SH-SY5Y (cell line): ENCODE data around the gene RNH1.

ENCODE experiments used
- GATA2 ChIP-seq: IDR thresholded peaks from 2 replicates; pipeline ENCODE4 v1.6.1; 2011; ENCODE audit warnings: mild to moderate bottlenecking, low read depth, low read length
- GATA3 ChIP-seq: IDR thresholded peaks from 2 replicates; pipeline ENCODE4 v1.6.1; 2011; ENCODE audit warnings: low read depth, mild to moderate bottlenecking, low read length, moderate library complexity

RNH1 gene

DNA sequence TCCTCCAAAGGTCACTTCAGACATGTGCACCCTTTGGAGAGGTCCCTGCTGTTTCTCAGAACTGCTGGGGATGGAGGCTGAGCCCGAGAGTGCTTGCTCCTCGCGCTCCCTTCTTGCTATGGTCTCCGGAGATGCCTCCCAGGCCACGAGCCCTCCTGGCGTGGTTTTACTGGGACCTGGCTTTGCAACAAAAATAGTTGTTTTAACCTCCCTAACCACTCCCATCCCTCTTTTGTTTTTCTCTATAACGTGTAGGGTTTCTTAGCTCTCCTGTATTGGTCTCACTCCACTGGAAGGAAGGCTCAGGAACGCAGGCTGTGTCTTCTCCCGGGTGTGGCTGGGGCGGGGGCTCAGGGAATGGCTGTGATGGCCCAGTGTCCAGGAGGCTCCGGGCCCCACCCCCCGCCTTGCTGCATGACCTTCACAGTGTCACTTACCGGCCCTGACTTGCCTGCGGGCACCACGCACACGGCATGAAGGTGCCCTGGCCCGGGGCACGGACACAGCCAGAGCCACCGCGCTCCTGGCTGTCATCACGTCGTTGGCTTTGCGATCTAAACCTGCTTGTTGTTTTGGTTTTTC is 51.4 kb downstream of the RNH1 start:
- TF ChIP-seq GATA2 (no peak), GATA3 (no peak)

DNA sequence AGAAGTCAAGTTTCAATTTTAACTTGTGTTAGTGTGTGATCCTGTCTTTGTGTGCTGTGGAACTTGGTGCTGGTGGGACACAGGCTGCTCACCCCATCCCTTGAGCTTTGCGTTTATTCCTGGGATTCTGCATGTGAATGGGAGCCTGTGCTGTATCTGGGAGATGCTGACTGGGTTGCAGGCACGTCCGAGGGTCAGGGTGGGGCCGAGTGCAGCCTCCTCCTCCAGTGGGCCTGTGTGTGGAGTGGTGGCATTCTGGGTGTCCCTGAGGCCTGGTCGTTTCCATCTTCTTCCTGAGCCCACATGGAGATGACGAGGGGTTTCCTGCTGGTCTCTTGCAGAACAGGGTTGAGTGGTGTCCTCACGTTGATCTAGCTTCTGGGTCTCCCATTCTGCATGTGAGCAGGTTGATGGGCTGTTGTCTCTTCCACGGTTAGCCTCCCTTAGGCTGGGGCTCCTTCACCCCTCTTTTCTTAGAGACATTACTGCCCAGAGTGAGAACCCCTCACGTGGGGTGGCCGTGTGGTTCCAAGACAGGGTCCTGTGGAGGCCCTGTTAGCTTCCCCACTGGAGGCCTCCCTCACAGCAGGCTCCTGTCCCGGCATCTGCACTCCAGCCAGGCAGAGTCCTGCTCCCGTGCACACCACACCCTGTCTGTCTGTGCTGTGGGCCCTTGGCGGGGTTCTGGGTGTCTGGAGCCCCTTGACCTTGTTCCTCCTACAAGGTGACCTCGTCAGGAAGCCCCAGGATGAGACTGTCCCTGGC is 52.1 kb downstream of the RNH1 start:
- TF ChIP-seq GATA3 (no peak), GATA2 (no peak)

DNA sequence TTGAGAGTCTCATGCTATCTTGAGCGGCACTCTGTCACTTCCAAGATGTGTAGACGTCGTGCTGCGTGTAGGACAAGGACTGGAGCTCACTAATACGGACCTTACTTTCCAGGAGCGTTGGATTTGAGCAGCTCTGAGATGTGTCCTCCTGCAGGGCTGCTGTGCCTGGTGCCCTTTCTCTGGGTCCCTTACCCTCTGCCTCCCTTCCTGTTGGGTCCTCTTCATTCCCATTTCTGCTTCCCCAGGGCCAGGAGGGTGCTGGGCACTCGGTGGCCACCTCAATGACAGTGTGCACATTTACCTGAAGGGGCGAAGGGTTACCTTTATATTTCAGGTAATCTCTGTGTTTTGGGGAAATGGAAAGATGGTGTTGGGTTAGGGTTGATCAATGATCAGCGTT is 53.0 kb downstream of the RNH1 start:
- no peak for TF ChIP-seq GATA3
- no peak for TF ChIP-seq GATA2

DNA sequence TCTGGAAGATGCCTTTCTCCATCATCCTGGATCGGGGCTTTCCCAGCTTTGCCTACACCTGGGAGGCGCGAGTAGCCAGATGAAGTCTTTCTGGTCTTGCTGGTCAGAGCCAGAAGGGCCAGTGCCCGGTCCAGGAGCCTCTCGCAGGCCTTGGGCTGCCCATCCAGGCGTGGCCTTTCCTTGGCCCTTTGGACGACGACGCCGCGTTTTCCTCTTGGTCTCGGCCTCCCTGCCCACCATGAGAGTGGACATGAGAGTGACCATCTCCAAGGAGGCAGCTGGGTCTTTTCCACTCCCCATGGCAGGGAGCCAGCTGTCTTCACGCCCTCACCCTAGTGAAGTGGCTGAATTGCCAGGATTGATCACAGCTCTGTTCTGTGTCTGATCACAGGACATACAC is 53.5 kb downstream of the RNH1 start:
- no peak for TF ChIP-seq GATA3
- no peak for TF ChIP-seq GATA2

DNA sequence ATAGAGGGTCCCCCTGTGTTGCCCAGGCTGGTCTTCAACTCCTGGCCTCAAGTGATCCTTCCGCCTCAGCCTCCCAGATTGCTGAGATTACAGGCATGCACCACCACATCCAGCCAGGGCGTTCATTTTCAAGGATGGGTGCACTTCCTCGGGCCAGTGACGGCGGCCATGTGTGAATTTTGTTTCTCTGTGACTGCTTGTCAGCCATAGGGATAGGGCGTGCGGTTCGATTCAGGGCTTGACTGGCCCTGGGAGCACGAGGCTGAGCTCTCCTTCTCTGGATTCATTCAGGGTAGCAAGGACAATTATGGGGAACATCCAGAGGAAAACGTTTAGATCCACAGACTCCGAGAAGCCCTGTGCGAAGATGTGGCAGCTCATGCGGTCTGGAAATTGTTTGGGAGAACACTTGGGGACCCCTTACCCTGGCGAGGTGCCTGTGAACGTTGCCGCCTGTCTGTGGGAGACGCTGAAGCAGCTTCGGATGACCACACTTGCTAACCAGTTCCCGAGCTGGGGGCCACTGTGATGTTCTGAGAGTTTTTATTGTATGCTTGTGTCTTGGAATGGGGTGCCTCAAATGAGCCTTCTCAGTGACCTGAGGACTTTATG is 54.0 kb downstream of the RNH1 start:
- no peak for TF ChIP-seq GATA2

DNA sequence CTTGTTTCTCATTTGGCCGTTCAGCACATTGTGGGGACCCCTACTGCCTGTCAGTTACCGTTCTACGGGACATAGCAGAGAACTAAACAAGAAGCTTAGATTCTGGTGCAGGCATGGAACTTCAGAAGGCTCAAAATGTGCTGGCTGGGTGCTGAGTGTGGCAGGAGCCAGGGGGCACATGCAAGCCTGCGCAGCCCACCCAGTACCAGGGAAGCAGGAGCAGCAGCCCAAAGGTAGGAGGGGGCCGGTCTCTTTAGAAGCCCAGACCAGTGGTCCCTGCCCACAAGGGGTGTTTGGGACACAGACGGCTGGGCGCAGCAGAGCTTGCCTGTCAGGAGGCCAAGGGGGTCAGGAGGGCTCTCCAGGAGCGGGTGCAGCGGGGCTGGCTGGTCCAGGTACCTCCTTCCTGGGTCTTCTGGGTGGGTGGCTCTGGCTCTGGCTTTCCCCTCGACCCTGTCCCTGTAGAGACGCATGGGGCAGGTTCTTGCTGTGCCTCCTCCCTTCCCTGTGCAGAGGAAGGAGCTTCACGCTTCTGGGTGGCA is 54.8 kb downstream of the RNH1 start:
- TF ChIP-seq GATA3 (no peak), GATA2 (no peak)

DNA sequence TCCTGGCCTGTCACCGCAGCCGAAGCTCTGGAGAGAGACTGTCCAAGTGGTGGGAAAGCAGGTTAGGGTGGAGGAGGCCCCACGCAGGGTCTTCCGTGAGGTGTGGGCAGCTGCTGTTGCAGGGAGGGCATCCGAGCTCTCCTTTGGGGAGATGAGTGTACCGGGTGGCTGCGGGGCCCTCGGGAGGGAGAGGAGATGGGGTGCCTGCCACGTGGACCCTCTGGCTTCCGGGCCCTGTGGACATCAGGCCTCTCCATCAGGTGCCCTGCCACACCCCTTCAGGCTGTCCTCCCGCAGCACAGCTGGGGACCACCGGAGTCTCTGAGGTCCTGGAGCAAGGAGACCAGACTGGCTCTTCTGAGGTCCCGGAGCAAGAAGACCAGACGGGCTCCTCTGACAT is 55.3 kb downstream of the RNH1 start:
- no peak for TF ChIP-seq GATA3
- TF ChIP-seq GATA2 = no peak

DNA sequence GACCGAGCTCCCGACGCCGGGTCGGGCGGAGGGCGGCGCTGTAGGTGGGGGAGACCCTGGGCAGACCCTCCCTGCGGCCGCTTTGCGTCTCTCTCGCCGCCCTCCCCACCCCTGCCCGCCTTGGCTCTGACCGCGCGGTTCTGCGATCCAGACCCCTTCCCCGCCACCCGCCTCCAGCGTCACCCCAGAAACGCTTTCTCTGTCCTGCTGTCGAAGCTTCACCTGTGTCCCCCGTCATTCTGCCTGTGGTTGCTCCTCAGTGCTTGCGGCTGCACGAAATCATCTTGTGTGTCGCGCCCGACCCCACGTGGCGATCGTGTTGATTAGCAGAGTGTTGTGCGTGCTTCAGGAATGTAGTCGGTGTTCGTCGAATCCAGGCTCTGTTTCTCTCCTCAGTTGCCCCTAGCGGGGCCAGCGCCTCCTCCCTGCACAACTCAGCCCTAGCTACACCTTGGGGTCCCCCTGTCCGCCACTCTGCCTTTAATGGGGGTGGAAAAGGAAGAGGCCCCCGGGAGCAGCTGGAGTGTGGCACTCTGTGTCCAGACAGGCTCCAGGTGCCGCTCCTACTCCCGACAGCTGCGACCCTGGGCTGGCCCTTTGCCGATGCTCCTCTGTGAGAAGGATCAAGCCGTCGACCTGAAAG is 56.1 kb downstream of the RNH1 start:
- peak; percentile 60; the same call in 1 of the 2 replicates for TF ChIP-seq GATA2
- TF ChIP-seq GATA3 = no peak

DNA sequence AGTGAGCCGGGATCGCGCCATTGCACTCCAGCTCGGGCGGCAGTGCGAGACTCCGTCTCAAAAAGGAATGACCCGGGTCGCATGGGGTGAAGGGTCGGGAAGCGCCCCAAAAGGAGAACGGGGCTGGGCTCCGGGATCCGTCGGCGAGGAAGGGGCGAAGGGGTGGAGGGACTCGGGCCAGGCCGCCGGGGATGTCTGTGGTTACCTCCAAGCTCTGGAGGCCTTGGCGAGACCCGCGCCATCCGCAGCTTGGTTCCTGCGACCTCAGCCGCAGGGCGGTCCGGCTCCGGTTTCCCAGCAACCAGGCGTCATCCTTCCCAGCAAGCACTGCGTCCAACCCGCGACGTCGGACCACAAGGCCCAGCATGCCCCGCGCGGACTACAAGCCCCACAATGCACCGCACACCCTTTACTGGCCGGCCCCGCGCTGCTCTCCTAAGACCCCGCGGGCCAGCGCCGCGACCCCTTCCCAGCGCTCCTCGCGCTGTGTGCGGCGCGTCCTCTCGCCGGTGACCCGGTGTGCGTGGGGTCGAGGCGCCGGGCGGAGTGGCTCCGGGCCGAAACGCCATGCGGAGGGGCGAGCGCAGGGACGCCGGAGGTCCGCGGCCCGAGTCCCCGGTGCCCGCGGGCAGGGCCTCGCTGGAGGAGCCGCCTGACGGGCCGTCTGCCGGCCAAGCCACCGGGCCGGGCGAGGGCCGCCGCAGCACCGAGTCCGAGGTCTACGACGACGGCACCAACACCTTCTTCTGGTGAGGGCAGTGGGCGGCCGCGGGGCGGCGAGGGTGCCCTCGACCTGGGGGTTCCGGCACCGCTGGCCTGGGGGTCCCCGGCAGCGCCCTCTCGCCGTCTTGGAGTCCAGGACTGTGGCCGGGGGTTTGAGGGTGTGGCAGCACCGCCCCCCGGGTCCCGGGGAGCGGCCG is 56.9 kb downstream of the RNH1 start, which contains the start of gene PTDSS2:
Gene PTDSS2 (plus strand): TSS at position 391 of the 920 bp plus-strand sequence. CDS start 177 bp downstream, at position 568.
- TF ChIP-seq GATA2 (no peak), GATA3 (no peak)

DNA sequence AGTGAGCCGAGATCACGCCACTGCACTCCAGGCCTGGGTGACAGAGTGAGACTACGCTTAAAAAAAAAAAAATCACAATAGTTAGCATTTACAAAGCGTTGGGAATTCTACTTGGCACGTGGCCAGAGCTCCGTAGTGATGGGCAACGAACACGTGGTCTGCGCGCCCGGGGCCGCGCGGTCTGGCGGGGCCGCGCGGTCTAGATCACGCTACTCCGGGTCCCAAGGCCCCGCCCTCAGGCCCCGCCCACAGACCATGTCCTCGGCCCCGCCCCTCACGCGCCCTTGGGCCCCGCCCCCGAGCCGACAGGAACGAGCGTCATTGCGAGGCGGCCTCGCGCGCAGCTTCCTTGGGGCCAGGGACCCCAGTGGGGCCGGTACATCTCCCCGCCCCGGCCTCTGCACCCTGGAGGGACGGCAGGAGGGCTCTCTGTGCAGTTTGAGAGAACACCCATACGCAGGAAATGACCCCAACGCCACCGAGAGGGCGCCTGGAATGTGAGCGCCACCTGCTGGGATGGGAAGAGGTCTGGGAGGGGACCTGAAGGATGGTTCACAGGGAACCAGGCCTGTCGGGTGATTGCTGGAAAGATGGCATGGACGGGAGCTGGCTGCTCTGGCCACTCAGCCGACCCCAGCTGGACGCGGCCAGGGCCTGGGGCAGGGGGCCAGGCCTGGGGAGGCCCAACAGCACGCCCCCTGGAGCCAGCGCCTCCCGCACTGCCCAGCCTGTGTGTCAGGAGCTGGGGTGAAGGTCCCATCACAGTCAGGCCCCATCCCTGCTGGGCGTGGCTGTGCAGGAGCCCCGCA is 58.9 kb downstream of the RNH1 start:
- TF ChIP-seq GATA2 (peak; percentile 70), GATA3 (no peak)

DNA sequence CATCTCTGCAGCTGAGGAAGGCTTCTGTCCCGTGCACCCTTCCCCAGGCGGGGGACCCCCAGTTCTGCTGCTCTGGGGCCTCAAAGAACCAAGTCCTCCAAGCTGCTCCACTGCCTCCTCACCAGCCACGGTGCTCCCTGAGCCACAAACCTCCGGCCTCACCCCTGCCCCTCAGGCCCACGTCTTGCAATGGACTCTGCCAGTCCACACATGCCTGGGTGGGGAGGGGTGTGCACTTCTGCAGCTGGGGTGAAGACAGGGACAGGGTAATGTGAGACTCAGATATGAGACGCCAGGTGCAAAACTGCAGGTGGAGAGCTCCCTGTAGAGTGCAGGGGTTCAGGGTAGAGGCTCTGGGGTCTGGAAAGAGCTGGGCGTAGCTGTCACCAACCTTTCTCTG is 60.2 kb downstream of the RNH1 start:
- TF ChIP-seq GATA2 (no peak), GATA3 (no peak)

DNA sequence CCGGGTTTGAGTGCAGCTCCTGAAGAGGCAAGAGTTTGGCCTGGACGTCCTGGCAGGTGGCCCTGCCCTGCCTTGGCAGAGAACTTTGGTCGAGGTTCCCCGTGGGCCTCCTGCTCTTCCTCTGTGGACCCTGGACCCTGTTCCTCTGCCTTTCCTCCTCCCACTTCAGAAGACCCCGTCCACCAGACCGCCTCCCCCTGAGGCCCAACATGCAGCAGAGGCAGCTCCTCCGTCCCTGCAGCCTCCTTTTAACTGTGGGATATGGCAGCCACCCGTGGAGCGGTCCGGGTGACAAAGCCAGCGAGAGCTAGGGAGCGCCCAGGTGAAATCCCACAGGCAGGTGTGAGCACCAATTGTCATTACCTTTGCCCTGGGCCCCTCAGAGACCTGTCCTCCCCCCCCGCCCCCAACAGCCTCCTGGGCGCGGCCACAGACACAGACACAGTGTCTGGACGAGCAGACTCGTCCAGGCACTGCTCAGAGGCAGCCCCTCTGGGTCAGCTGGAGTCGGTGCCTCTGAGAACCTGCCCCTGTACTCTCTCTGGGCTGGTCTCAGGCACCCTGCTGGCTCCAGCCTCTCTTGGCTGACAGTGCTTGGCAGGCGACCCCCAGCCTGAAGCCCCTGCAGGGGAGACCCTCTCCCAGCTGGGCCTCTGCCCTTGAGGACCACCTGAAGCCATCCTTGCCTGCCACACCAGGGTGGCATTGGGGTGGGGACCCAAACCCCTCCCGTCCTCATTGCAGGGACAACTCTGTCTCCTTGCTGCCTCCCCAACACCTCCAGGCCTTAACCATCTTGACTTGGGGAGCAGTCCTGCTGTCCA is 61.1 kb downstream of the RNH1 start:
- no peak for TF ChIP-seq GATA2
- TF ChIP-seq GATA3 = no peak
